Endothelial cell of umbilical vein (primary cell): ENCODE data around the gene YPEL1. TPM values are rescaled to one million over a fixed set of nuclear protein-coding genes. Genes with fewer than 3 reads are reported as not detected.

Source experiments
- BruUV-seq: library from RNA; stranded (reverse); fragments of 400-500 nt; replicated peaks from 2 replicates; lab custom pipeline; 2021; lab: Mats Ljungman, UMichigan
- CTCF ChIA-PET: fragments of 300-600, 350-600 bp; sonication (Branson Sonifier 250); formaldehyde crosslinking; loops from one replicate; lab custom pipeline; 2021; ENCODE audit warnings: antibody characterized with exemption, inconsistent platforms; lab: Charles Lee
- POLR2A ChIA-PET: fragments of 300-600, 350-600 bp; sonication (Branson Sonifier 250); formaldehyde crosslinking; loops from one replicate; lab custom pipeline; 2021; ENCODE audit warnings: antibody characterized with exemption, inconsistent platforms; lab: Charles Lee
- DNase-seq: peaks from one replicate; pipeline ENCODE4 v3.0.0-alpha.2; 2011; ENCODE audit warnings: low read depth, low spot score
- FAIRE-seq: peaks from 2 replicates; lab custom pipeline; 2011; peaks lifted over from hg19 to GRCh38; lab: Jason Lieb, UNC
- H2AFZ ChIP-seq: 2 replicates; pipeline ENCODE4 v1.6.0; 2012; ENCODE audit warnings: low read depth, low read length, control low read depth, inconsistent platforms
- H3K27ac ChIP-seq: 2 replicates; pipeline ENCODE4 v1.5.1; 2011; ENCODE audit warnings: low read depth, mild to moderate bottlenecking, control low read depth, low read length, moderate library complexity; ENCODE audit not compliant: insufficient read depth
- H3K27me3 ChIP-seq, 2 experiments: 2 replicates each; pipeline versions ENCODE4 v1.6.0 to v1.6.1; 2011; ENCODE audit warnings: low read length in 2 of 2, mixed read lengths in 1 of 2; ENCODE audit not compliant: control insufficient read depth in 2 of 2, insufficient read depth in 2 of 2
- H3K36me3 ChIP-seq, 2 experiments: 2 replicates in 1 of 2; 3 replicates in 1 of 2; pipeline ENCODE4 v1.5.1; 2011; ENCODE audit warnings: low read length in 2 of 2, mild to moderate bottlenecking in 1 of 2, moderate library complexity in 1 of 2; ENCODE audit not compliant: control insufficient read depth in 2 of 2, insufficient read depth in 2 of 2; ENCODE audit errors: extremely low read depth in 1 of 2
- H3K4me1 ChIP-seq: 3 replicates; pipeline ENCODE4 v1.5.1; 2011; ENCODE audit warnings: mild to moderate bottlenecking, low read length; ENCODE audit not compliant: control insufficient read depth, insufficient read depth; ENCODE audit errors: extremely low read depth
- H3K4me2 ChIP-seq: 2 replicates; pipeline ENCODE4 v1.6.1; 2011; ENCODE audit warnings: low read length, control low read depth, mixed read lengths; ENCODE audit not compliant: insufficient read depth
- H3K4me3 ChIP-seq, 3 experiments: fragments of 200-600 bp in 1 of 3; sonication (generic), shearing (Covaris generic) in 1 of 3; replicated peaks in 1 of 3; 2 replicates each; pipeline ENCODE4 v1.5.1; 2011 to 2016; ENCODE audit warnings: control low read depth in 3 of 3, low read length in 3 of 3, mild to moderate bottlenecking in 2 of 3, inconsistent platforms in 1 of 3, low read depth in 1 of 3, moderate library complexity in 1 of 3; ENCODE audit not compliant: insufficient read depth in 1 of 3
- H3K79me2 ChIP-seq: 2 replicates; pipeline ENCODE4 v1.6.0; 2012; ENCODE audit warnings: low read length, inconsistent platforms; ENCODE audit not compliant: control insufficient read depth, insufficient read depth
- H3K9ac ChIP-seq: replicated peaks from 2 replicates; pipeline ENCODE3; 2011; ENCODE audit warnings: low read length, control low read depth; ENCODE audit not compliant: insufficient read depth; ENCODE audit errors: extremely low read depth
- H3K9me1 ChIP-seq: replicated peaks from 3 replicates; pipeline ENCODE4 v1.6.0; 2011; ENCODE audit warnings: mild to moderate bottlenecking, low read length; ENCODE audit not compliant: control insufficient read depth, insufficient read depth; ENCODE audit errors: extremely low read depth
- H3K9me3 ChIP-seq: replicated peaks from 2 replicates; pipeline ENCODE4 v1.5.1; 2012; ENCODE audit warnings: low read length, inconsistent platforms; ENCODE audit not compliant: control insufficient read depth, insufficient read depth
- H4K20me1 ChIP-seq: replicated peaks from 2 replicates; pipeline ENCODE3; 2011; ENCODE audit warnings: mild to moderate bottlenecking, low read length; ENCODE audit not compliant: control insufficient read depth, insufficient read depth; ENCODE audit errors: extremely low read depth
- EZH2 ChIP-seq: IDR thresholded peaks from 2 replicates; pipeline ENCODE4 v1.6.1; 2012; ENCODE audit warnings: borderline replicate concordance, low read depth, mild to moderate bottlenecking, moderate library complexity, low read length, inconsistent platforms; ENCODE audit not compliant: severe bottlenecking
- FOS ChIP-seq: IDR thresholded peaks from 2 replicates; pipeline ENCODE4 v1.6.1; 2011; ENCODE audit warnings: mild to moderate bottlenecking, low read length, moderate library complexity, borderline replicate concordance; ENCODE audit not compliant: insufficient read depth
- GATA2 ChIP-seq: IDR thresholded peaks from 2 replicates; pipeline ENCODE4 v1.7.0; 2011; ENCODE audit warnings: low read depth, mild to moderate bottlenecking, moderate library complexity, mixed read lengths, low read length; ENCODE audit not compliant: insufficient read length, insufficient read depth
- JUN ChIP-seq: IDR thresholded peaks from 2 replicates; pipeline ENCODE4 v1.6.1; 2011; ENCODE audit warnings: borderline replicate concordance, low read depth; ENCODE audit not compliant: insufficient read length, insufficient read depth
- MYC ChIP-seq: IDR thresholded peaks from one replicate; pipeline ENCODE4 v1.6.1; 2011; ENCODE audit warnings: mild to moderate bottlenecking, low read depth, low read length
- POLR2A ChIP-seq: IDR thresholded peaks from 2 replicates; pipeline ENCODE4 v1.6.1; 2012; ENCODE audit warnings: low read depth, mild to moderate bottlenecking, control low read depth, low read length
- POLR2AphosphoS5 ChIP-seq: IDR thresholded peaks from 2 replicates; pipeline ENCODE4 v1.6.1; 2012; ENCODE audit warnings: low read depth, mild to moderate bottlenecking, control low read depth, low read length, moderate library complexity; ENCODE audit not compliant: insufficient read depth
- dilution Hi-C: fragments of 300-500 bp; cut with MboI; formaldehyde crosslinking; loops from one replicate; pipeline ENCODE4 v1.15.0; 2019; ENCODE audit warnings: low sequenced_read_pairs; ENCODE audit not compliant: extremely low pct_ligation_motif_present
- intact Hi-C: fragments of 100-400 bp; cut with micrococcal nuclease; formaldehyde crosslinking; loops from one replicate; pipeline ENCODE4 v1.10.0; 2022
- polyA plus RNA-seq, 4 experiments: library from polyadenylated mRNA; depleted of rRNA in 3 of 4; stranded (reverse) in 3 of 4; unstranded in 1 of 4; fragments of >200 nt; gene quantifications; 2 replicates each; pipeline versions ENCODE4 v1.2.1 to v1.2.3, GENCODE V29; 2011 to 2012; ENCODE audit warnings: missing spikeins in 1 of 4
- total RNA-seq: library from RNA; stranded (reverse); gene quantifications from 2 replicates; pipeline ENCODE4 v1.2.3, GENCODE V29; 2021
- TF ChIP-seq, protein P1 (sequence below): IDR thresholded peaks from 2 replicates; pipeline ENCODE4 v1.6.1; 2011; ENCODE audit not compliant: insufficient read depth, insufficient read length
- TF ChIP-seq, protein P2 (sequence below), 2 donors: IDR thresholded peaks; 1 replicate in 1 of 2; 2 replicates in 1 of 2; pipeline ENCODE4 v1.5.1; 2011; ENCODE audit warnings: low read length in 2 of 2, mild to moderate bottlenecking in 2 of 2, moderate library complexity in 2 of 2, control low read depth in 1 of 2, inconsistent platforms in 1 of 2, low read depth in 1 of 2; ENCODE audit not compliant: insufficient read depth in 1 of 2; ENCODE audit errors: extremely low read depth in 1 of 2

Gene YPEL1
- total and polyA plus RNA-seq, 2 donors (not counting 3 experiments of a cell fraction or from before 2014, with no cell fraction given): 3.7 to 6.2 TPM

DNA sequence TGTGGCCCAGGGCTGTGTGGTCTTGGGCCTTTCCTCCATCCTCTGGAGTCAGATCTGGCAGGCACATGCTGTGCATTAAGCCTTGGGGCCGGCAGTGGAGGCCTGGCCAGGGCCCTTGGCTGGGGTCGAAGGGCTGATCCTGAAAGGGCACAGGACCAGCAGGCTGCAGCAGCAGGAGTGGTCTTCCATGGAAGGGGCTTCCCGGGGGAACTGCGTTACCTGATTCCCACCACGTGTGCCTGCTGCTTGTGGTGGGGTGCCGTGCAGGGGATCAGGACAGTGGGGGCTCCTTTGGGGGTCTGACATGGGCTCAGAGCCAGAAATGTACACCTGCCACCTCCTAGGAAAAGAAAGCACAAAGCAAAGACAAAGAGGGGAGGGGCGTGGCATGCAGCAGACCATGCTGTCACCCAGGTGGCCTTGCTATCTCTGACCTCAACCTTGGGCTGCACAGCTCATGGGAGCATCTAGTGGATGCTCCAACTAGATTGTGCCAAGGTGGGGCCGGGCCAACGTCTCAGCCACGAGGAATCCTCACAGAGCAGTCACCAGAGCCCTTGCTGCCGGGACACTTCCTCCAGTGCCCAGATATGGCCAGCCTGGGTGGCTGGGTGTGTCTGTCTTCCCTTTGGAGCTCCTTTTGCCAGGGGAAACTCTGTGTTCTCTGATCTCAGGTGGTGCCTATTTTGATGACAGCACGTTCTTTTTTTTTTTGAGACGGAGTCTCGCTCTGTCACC, 17.9 kb upstream of the YPEL1 start:
- Histone ChIP-seq H3K79me2 (no peaks in the 10 kb centered on the region), H3K9me3 (no peaks in the 10 kb centered on the region), H3K9me1 (no peaks in the 10 kb centered on the region), H3K9ac (no peak overlapping the region), H3K27me3 (no peaks in the 10 kb centered on the region), H4K20me1 (no peaks in the 10 kb centered on the region), H3K4me2 (no peak overlapping the region), H3K4me3 (no peak overlapping the region), H3K4me1 (peaks cover 17% of the 10 kb centered on the region), H3K27ac (no peak overlapping the region), H3K36me3 (peaks cover 0 to 4% of the 10 kb centered on the region in 2 experiments), H2AFZ (no peak overlapping the region)
- ChIA-PET CTCF (interaction anchor here (0.7 kb wide), 1 partner anchor 33 kb away, joined by 4 read pairs; no protein-coding TSS in a partner anchor), POLR2A (no interaction called here)
- intact Hi-C loops (no loop called here), dilution Hi-C loops (no loop called here)
- FAIRE-seq (no peak), DNase-seq (no peak)
- TF ChIP-seq, protein P1, sequence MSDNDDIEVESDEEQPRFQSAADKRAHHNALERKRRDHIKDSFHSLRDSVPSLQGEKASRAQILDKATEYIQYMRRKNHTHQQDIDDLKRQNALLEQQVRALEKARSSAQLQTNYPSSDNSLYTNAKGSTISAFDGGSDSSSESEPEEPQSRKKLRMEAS: no peak
- TF ChIP-seq MYC: no peak
- no peak for TF ChIP-seq GATA2
- TF ChIP-seq, protein P2, sequence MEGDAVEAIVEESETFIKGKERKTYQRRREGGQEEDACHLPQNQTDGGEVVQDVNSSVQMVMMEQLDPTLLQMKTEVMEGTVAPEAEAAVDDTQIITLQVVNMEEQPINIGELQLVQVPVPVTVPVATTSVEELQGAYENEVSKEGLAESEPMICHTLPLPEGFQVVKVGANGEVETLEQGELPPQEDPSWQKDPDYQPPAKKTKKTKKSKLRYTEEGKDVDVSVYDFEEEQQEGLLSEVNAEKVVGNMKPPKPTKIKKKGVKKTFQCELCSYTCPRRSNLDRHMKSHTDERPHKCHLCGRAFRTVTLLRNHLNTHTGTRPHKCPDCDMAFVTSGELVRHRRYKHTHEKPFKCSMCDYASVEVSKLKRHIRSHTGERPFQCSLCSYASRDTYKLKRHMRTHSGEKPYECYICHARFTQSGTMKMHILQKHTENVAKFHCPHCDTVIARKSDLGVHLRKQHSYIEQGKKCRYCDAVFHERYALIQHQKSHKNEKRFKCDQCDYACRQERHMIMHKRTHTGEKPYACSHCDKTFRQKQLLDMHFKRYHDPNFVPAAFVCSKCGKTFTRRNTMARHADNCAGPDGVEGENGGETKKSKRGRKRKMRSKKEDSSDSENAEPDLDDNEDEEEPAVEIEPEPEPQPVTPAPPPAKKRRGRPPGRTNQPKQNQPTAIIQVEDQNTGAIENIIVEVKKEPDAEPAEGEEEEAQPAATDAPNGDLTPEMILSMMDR (IDR thresholded peaks at IDR 0.05; ENCODE audit: extremely low read depth in 1 of 2, insufficient read depth in 1 of 2, low read depth in 1 of 2, low read length in 2 of 2): no peak
- TF ChIP-seq POLR2AphosphoS5: no peak
- no peak for TF ChIP-seq JUN
- TF ChIP-seq FOS: no peak
- TF ChIP-seq POLR2A: no peak
- no peak for TF ChIP-seq EZH2
- no TSS peak for BruUV-seq
